Raji (cell line): ENCODE data around the gene ALDH16A1.

Experiments
- POLR2A ChIP-seq: IDR thresholded peaks from 2 replicates; pipeline ENCODE4 v1.6.1; 2011; ENCODE audit warnings: low read depth, low read length, control low read depth; ENCODE audit not compliant: insufficient read depth

The ALDH16A1 gene

GRCh38 chr19:49463960-49464740 lies 11.1 kb downstream of the ALDH16A1 start:
- TF ChIP-seq POLR2A = no peak

- TF ChIP-seq POLR2A = no peak
These were observed 12.3 kb downstream of the ALDH16A1 start for GRCh38 chr19:49465371-49465770.

- TF ChIP-seq POLR2A = no peak
These were observed 15.2 kb downstream of the ALDH16A1 start for GRCh38 chr19:49468199-49468598.

- no peak for TF ChIP-seq POLR2A
These were observed 15.9 kb downstream of the ALDH16A1 start for GRCh38 chr19:49468746-49469447.

- no peak for TF ChIP-seq POLR2A
These were observed 17.0 kb downstream of the ALDH16A1 start for GRCh38 chr19:49469828-49470614.

- TF ChIP-seq POLR2A = no peak
These were observed 17.6 kb downstream of the ALDH16A1 start for GRCh38 chr19:49470615-49470978.

- TF ChIP-seq POLR2A = no peak
These were observed 19.9 kb downstream of the ALDH16A1 start for GRCh38 chr19:49472936-49473335.

- TF ChIP-seq POLR2A = peak; percentile 58; the same call in 1 of the 2 replicates
These were observed 21.0 kb downstream of the ALDH16A1 start, which contains the start of gene FLT3LG for GRCh38 chr19:49473868-49474541. Gene FLT3LG, plus strand, starts transcription at chr19:49474215. Its CDS starts 425 bp downstream, at chr19:49474640.

GRCh38 chr19:49474542-49474924 lies 21.5 kb downstream of the ALDH16A1 start:
- no peak for TF ChIP-seq POLR2A

- no peak for TF ChIP-seq POLR2A
These were observed 22.3 kb downstream of the ALDH16A1 start for GRCh38 chr19:49475191-49475917.

- TF ChIP-seq POLR2A = no peak
These were observed 23.2 kb downstream of the ALDH16A1 start for GRCh38 chr19:49475995-49476880.

- no peak for TF ChIP-seq POLR2A
These were observed 27.1 kb downstream of the ALDH16A1 start for GRCh38 chr19:49479975-49480628.
